HepG2 (cell line): ENCODE measurements around the gene SDC3. TPM values are rescaled to one million over a fixed set of nuclear protein-coding genes. Genes with fewer than 3 reads are reported as not detected.

Experiments
- HDAC6 ChIP-seq: fragments of 200-600 bp; sonication (generic); IDR thresholded peaks from 2 replicates; pipeline ENCODE4 v1.7.0; 2017; ENCODE audit warnings: mild to moderate bottlenecking, antibody characterized with exemption, low read length, low read depth
- HNRNPLL ChIP-seq: fragments of 200-400 bp; formaldehyde crosslinking; IDR thresholded peaks from 2 replicates; pipeline ENCODE4 v1.6.1; 2017; ENCODE audit warnings: mild to moderate bottlenecking, low read depth, low read length; ENCODE audit not compliant: poor library complexity, severe bottlenecking
- SATB2 ChIP-seq: sonication (generic); formaldehyde crosslinking; IDR thresholded peaks from 2 replicates; pipeline ENCODE4 v1.5.0; 2020; ENCODE audit warnings: missing genetic modification reagents
- ZNF230 ChIP-seq: sonication (generic); formaldehyde crosslinking; IDR thresholded peaks from 2 replicates; pipeline ENCODE4 v1.4.0; 2020; ENCODE audit warnings: mild to moderate bottlenecking, missing genetic modification reagents
- polyA plus RNA-seq, 8 experiments: library from polyadenylated mRNA; depleted of rRNA in 3 of 8; stranded (reverse) in 7 of 8; unstranded in 1 of 8; fragments of >200 nt; fragmentation: Illumina TruSeq in 4 of 8; extraction: Trizol in 4 of 8; gene quantifications; 2 replicates each; pipeline versions ENCODE4 v1.2.1 to v1.2.3, GENCODE V29; 2011 to 2016; ENCODE audit warnings: low read depth in 4 of 8, missing spikeins in 1 of 8, mixed read lengths in 1 of 8; ENCODE audit not compliant: insufficient read depth in 1 of 8
- total RNA-seq, 5 experiments: library from RNA; depleted of rRNA; stranded (reverse); fragments of >200 nt; fragmentation: Illumina TruSeq; extraction: Trizol; gene quantifications; 2 replicates each; pipeline ENCODE4 v1.2.3, GENCODE V29; 2016; ENCODE audit warnings: low read depth in 1 of 5
- TF ChIP-seq, protein P1 (sequence below): sonication (generic); formaldehyde crosslinking; IDR thresholded peaks from 2 replicates; pipeline ENCODE4 v1.8.1; 2022; ENCODE audit warnings: low read depth, mild to moderate bottlenecking, missing genetic modification reagents
- TF ChIP-seq, protein P2 (sequence below): sonication (generic); formaldehyde crosslinking; IDR thresholded peaks from 2 replicates; pipeline ENCODE4 v1.8.0; 2022; ENCODE audit warnings: mild to moderate bottlenecking, missing genetic modification reagents, moderate library complexity
- TF ChIP-seq, protein P3 (sequence below), 2 experiments: sonication (generic) in 1 of 2; formaldehyde crosslinking in 1 of 2; IDR thresholded peaks; 2 replicates each; pipeline versions ENCODE4 v1.4.0 to v1.6.1; 2016 to 2020; ENCODE audit warnings: borderline replicate concordance in 1 of 2, low read depth in 1 of 2, mild to moderate bottlenecking in 1 of 2, missing genetic modification reagents in 1 of 2
- TF ChIP-seq, protein P4 (sequence below): sonication (generic); formaldehyde crosslinking; IDR thresholded peaks from 2 replicates; pipeline ENCODE4 v1.8.1; 2023; ENCODE audit warnings: mild to moderate bottlenecking, missing genetic modification reagents, borderline replicate concordance
- TF ChIP-seq, protein P5 (sequence below), 2 experiments: sonication (generic) in 1 of 2; formaldehyde crosslinking in 1 of 2; IDR thresholded peaks; 2 replicates each; pipeline versions ENCODE4 v1.5.1 to v1.6.1; 2011 to 2020; ENCODE audit warnings: borderline replicate concordance in 1 of 2, low read depth in 1 of 2, low read length in 1 of 2, mild to moderate bottlenecking in 1 of 2, missing genetic modification reagents in 1 of 2, moderate library complexity in 1 of 2

Gene SDC3
- total and polyA plus RNA-seq, 2 of the 13 experiments (the other 11 are each of a cell fraction or from before 2014, with no cell fraction given): 0.49 to 0.84 TPM

DNA sequence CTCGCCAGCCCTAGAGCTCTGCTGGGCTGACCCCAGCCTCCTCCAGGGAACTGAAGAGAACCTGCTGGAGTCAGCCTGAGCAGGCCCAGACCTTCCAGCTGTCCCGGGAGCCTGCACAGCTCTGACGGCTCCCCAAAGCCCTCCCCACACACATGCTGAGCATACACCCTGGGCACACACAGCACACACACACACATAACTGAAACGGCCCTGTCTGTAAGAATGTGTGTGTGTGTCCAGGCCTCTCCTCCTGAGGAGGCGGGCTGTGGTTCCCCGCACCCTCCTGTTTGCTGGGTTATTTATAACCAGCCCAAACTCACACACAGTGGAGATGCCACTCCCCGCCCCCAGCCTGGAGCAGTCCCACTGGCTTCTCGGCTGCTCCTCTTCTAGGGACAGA, 20.2 kb downstream of the SDC3 start (continued):
- TF ChIP-seq, protein P1, sequence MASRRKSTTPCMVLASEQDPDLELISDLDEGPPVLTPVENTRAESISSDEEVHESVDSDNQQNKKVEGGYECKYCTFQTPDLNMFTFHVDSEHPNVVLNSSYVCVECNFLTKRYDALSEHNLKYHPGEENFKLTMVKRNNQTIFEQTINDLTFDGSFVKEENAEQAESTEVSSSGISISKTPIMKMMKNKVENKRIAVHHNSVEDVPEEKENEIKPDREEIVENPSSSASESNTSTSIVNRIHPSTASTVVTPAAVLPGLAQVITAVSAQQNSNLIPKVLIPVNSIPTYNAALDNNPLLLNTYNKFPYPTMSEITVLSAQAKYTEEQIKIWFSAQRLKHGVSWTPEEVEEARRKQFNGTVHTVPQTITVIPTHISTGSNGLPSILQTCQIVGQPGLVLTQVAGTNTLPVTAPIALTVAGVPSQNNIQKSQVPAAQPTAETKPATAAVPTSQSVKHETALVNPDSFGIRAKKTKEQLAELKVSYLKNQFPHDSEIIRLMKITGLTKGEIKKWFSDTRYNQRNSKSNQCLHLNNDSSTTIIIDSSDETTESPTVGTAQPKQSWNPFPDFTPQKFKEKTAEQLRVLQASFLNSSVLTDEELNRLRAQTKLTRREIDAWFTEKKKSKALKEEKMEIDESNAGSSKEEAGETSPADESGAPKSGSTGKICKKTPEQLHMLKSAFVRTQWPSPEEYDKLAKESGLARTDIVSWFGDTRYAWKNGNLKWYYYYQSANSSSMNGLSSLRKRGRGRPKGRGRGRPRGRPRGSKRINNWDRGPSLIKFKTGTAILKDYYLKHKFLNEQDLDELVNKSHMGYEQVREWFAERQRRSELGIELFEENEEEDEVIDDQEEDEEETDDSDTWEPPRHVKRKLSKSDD (CRISPR knock-in tag): no peak
- TF ChIP-seq, protein P2, sequence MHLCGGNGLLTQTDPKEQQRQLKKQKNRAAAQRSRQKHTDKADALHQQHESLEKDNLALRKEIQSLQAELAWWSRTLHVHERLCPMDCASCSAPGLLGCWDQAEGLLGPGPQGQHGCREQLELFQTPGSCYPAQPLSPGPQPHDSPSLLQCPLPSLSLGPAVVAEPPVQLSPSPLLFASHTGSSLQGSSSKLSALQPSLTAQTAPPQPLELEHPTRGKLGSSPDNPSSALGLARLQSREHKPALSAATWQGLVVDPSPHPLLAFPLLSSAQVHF (CRISPR knock-in tag): no peak
- TF ChIP-seq, protein P3, sequence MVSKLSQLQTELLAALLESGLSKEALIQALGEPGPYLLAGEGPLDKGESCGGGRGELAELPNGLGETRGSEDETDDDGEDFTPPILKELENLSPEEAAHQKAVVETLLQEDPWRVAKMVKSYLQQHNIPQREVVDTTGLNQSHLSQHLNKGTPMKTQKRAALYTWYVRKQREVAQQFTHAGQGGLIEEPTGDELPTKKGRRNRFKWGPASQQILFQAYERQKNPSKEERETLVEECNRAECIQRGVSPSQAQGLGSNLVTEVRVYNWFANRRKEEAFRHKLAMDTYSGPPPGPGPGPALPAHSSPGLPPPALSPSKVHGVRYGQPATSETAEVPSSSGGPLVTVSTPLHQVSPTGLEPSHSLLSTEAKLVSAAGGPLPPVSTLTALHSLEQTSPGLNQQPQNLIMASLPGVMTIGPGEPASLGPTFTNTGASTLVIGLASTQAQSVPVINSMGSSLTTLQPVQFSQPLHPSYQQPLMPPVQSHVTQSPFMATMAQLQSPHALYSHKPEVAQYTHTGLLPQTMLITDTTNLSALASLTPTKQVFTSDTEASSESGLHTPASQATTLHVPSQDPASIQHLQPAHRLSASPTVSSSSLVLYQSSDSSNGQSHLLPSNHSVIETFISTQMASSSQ (IDR thresholded peaks at IDR 0.05; ENCODE audit: low read depth): no peak
- TF ChIP-seq, protein P3 (CRISPR knock-in tag; IDR thresholded peaks at IDR 0.05; ENCODE audit: borderline replicate concordance): no peak
- TF ChIP-seq ZNF230: no peak
- TF ChIP-seq HNRNPLL: no peak
- TF ChIP-seq, protein P4, sequence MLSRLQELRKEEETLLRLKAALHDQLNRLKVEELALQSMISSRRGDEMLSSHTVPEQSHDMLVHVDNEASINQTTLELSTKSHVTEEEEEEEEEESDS (CRISPR knock-in tag): no peak
- no peak for TF ChIP-seq HDAC6
- TF ChIP-seq, protein P5, sequence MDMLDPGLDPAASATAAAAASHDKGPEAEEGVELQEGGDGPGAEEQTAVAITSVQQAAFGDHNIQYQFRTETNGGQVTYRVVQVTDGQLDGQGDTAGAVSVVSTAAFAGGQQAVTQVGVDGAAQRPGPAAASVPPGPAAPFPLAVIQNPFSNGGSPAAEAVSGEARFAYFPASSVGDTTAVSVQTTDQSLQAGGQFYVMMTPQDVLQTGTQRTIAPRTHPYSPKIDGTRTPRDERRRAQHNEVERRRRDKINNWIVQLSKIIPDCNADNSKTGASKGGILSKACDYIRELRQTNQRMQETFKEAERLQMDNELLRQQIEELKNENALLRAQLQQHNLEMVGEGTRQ (IDR thresholded peaks at IDR 0.05; ENCODE audit: low read depth, low read length): no peak
- TF ChIP-seq, protein P5 (CRISPR knock-in tag; IDR thresholded peaks at IDR 0.05; ENCODE audit: borderline replicate concordance): no peak
- no peak for TF ChIP-seq SATB2
